DMS79 (cell line): ENCODE data around the gene DRGX.

Experiments
- DNase-seq: peaks from one replicate; lab custom pipeline; 2025; lab: John Stamatoyannopoulos, UW

Gene DRGX

GRCh38 chr10:49407552-49408137, 11.8 kb upstream of the DRGX start:
- no peak for DNase-seq

DNA sequence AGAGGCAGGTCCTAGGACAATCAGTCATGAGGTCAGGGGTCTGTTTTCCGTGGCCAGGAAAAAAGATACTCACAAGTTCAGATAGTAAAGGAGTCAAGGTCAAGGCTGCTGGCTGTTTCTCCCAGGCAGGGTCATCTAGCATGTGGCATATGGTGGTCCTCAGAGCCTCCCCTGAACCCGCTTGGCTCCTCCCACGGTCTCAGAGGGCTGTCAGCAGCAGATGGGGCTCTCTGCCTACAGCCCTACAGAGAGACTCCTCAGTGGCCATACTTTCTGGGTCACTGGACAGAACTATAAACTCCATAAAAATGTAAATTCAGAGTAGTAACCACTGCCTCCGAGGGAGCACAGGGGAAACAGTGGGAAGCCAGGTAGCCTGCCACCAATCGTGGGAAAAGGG, 11.3 kb upstream of the DRGX start:
- DNase-seq: no peak

- no peak for DNase-seq
Observed at GRCh38 chr10:49404321-49404878, 8.5 kb upstream of the DRGX start.

- DNase-seq: no peak
Observed at GRCh38 chr10:49403363-49403762, 7.5 kb upstream of the DRGX start.

DNA sequence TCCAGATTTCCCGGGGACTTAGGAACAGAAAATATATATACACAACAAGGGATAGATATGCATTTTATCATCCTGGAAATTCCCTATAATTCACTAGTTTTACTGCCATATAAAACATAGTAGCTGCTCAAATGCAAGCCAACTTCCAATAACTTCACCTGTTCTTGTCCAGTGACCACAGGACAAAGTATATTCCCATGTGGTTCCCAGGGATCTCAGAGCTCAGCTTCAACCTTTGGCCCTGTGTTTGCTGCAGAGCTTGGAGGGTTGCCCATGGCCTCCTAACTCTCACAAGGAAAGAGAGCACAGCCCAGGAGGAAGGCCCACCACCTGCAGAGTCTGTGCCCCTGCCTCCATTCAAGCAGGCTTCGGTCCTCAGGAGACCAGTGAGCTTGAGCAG, 4.5 kb upstream of the DRGX start:
- no peak for DNase-seq

- no peak for DNase-seq
Observed at GRCh38 chr10:49398986-49399385, 3.1 kb upstream of the DRGX start.

DNA sequence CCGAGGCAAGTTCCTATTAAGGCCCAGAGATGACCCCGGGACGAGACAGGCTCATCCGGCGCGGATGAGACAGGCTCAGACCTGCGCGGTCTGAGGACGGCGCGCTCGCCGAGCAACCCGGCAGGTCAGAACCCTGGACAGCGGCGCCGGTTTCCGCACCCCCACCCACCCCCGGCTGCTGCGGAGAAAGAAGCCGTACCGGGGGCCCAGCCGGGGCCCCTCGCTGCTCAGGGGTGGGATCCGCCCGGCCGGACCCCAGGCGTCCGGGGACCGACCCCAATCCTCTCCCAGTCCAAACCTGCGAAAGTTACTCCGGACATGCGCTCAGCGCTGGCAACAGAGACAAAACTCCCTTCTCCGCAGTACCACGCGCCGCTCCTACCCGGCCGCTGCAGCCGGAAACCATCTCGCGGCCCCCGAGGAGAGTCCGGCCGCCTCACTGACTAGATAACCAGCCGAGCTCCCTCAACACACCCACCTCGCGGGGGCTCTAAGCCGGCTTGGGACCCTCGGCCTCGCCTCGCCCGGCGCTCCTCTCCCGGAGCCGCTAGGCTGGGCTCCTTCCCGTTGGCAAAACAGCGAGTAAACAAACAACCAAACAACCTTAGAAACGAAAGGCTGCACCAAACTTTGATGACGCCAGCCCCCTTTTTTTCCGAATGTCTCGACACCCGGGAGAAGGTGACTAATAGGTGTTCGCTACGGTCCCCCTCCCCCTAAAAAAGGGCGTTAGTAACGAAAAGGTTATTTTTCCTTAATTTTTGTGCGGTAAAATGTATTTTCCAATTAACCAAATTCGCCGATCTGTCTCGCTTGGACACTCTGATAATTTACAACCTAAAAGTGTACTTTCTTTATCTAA, 2.3 kb upstream of the DRGX start:
- no peak for DNase-seq

- no peak for DNase-seq
Observed at GRCh38 chr10:49397036-49397999, 1.4 kb upstream of the DRGX start.

DNA sequence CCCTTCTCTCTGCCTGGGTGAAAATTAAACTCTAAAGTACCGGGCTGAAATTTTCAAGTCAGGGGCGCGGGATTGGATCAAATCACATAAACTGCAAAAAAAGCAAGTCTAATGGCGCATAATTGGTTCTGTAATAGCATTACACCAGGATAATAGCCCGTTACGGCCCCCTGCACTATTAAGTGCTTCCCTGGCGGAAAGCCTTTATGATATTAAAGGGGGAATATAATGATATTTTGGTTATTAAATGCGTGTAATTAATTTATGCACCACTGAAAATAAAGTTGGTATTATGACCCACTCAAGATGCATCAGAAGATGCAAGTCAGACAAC, 744 bp upstream of the DRGX start:
- no peak for DNase-seq

GRCh38 chr10:49394933-49395740, 752 bp downstream of the DRGX start:
- no peak for DNase-seq

DNA sequence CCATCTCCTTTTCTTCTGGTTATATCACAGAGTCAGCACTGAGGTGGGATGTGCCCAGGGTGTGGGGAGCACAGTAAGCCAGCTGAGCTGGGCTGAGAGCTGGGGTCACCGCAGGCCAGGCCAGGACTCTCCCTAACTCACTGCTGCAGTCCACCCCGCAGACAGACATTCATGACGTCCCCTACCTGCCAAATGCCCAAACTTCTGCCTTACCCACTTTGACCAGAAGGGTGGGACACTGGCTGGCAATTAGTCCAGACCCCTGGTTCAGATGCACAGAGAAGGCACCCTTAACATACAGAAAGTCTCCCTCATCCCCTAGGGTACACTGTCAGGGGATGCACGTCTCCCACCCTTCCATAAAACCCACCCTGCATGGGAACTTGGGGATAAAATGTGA, 2.1 kb downstream of the DRGX start:
- DNase-seq: no peak

- DNase-seq: no peak
Observed at GRCh38 chr10:49393301-49393700, 2.6 kb downstream of the DRGX start.

- no peak for DNase-seq
Observed at GRCh38 chr10:49389361-49389933, 6.4 kb downstream of the DRGX start.

- no peak for DNase-seq
Observed at GRCh38 chr10:49388161-49388560, 7.7 kb downstream of the DRGX start.

- DNase-seq: no peak
Observed at GRCh38 chr10:49387071-49387470, 8.8 kb downstream of the DRGX start.

- DNase-seq: no peak
Observed at GRCh38 chr10:49385939-49386922, 9.7 kb downstream of the DRGX start.

DNA sequence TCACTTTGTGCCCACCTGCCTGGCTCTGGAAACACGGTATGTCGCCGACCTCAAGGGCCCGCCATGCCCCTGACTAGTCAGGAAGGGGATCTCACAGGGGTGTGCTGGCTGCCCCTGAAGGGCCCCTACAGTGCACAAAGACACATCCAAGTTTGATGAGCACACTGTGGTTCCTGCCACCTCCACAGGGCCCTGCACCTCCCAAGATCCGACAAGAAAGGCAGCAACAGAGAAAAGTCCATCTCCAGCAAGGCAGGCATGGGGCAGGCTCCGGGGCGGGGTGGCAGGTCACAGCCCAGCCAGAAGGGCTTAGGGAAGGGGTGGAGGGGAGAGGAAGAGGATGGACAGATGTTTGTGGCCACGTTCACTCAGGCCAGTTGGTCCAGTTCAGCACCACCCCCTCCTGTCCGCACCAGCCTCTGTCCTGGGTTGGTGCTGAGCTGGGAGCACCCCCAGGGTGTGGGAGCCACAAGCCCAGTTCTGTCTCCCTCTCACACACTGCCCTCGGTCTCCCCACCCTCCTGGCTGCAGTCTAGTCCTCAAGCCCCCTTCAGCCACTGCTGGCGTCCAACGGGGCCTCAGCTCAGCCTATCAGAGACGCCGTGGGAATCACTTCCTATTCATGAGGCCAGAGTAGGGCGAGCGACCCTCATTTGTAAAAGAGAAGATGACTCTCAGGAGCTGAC, 11.5 kb downstream of the DRGX start:
- DNase-seq: no peak

- DNase-seq: no peak
Observed at GRCh38 chr10:49383853-49384252, 12.0 kb downstream of the DRGX start.

- no peak for DNase-seq
Observed at GRCh38 chr10:49382826-49383225, 13.1 kb downstream of the DRGX start.
